WTC11 (cell line): Measurements from ENCODE around the gene OGDH. TPM values are rescaled to one million over a fixed set of nuclear protein-coding genes. Genes with fewer than 3 reads are reported as not detected.

Source experiments
- ATAC-seq: fragments of 200-7000 bp; cut with Tn5 transposase; 2 replicates; pipeline ENCODE4 v1.10.0; 2021; ENCODE audit warnings: mild to moderate bottlenecking, moderate library complexity
- CTCF ChIA-PET: fragments of 300-600 bp; sonication (Branson Sonifier 250); formaldehyde crosslinking; loops from one replicate; lab custom pipeline; 2021; ENCODE audit warnings: antibody characterized with exemption; lab: Charles Lee
- POLR2A ChIA-PET: fragments of 350-600 bp; sonication (Branson Sonifier 250); formaldehyde crosslinking; loops from one replicate; lab custom pipeline; 2021; ENCODE audit warnings: antibody characterized with exemption; lab: Charles Lee
- DNase-seq: peaks from one replicate; pipeline ENCODE4 v3.0.0; 2021; ENCODE audit warnings: low spot score
- H3K27ac Mint-ChIP-seq: 2 replicates; pipeline ENCODE4 v1.8.0; 2021; ENCODE audit warnings: mixed read lengths
- H3K27me3 Mint-ChIP-seq: 2 replicates; pipeline ENCODE4 v1.8.0; 2021; ENCODE audit warnings: low read depth, mild to moderate bottlenecking, moderate library complexity, mixed read lengths
- H3K36me3 Mint-ChIP-seq: 2 replicates; pipeline ENCODE4 v1.8.0; 2021; ENCODE audit warnings: mixed read lengths
- H3K4me1 Mint-ChIP-seq: 2 replicates; pipeline ENCODE4 v1.8.0; 2022; ENCODE audit warnings: mixed read lengths
- H3K4me3 Mint-ChIP-seq: 2 replicates; pipeline ENCODE4 v1.8.0; 2021; ENCODE audit warnings: mild to moderate bottlenecking, moderate library complexity, mixed read lengths
- H3K9me3 Mint-ChIP-seq: 2 replicates; pipeline ENCODE4 v1.8.0; 2021; ENCODE audit warnings: mixed read lengths
- EMX1 ChIP-seq: fragments of 250-450 bp; sonication (Bioruptor Pico); IDR thresholded peaks from 2 replicates; pipeline ENCODE4 v1.8.0; 2021; ENCODE audit warnings: mild to moderate bottlenecking
- ESRRA ChIP-seq: sonication (generic); formaldehyde crosslinking; IDR thresholded peaks from 2 replicates; pipeline ENCODE4 v1.8.1; 2022; ENCODE audit warnings: mild to moderate bottlenecking, missing genetic modification reagents, borderline replicate concordance
- FOXJ3 ChIP-seq: sonication (generic); formaldehyde crosslinking; IDR thresholded peaks from 2 replicates; pipeline ENCODE4 v1.9.0; 2021; ENCODE audit warnings: missing genetic modification reagents, mild to moderate bottlenecking, borderline replicate concordance
- GTF2I ChIP-seq: fragments of 250-450 bp; sonication (Bioruptor Pico); conservative IDR thresholded peaks from 2 replicates; pipeline ENCODE4 v1.4.0; 2021; ENCODE audit warnings: mild to moderate bottlenecking
- HMGA2 ChIP-seq: fragments of 250-450 bp; sonication (Bioruptor Pico); IDR thresholded peaks from 2 replicates; pipeline ENCODE4 v1.4.0; 2021; ENCODE audit warnings: mild to moderate bottlenecking, moderate library complexity
- JAZF1 ChIP-seq: fragments of 250-450 bp; sonication (Bioruptor Pico); IDR thresholded peaks from 2 replicates; pipeline ENCODE4 v1.9.0; 2021; ENCODE audit warnings: moderate library complexity, mild to moderate bottlenecking, inconsistent platforms
- KAT7 ChIP-seq: sonication (generic); formaldehyde crosslinking; IDR thresholded peaks from 2 replicates; pipeline ENCODE4 v1.8.1; 2023; ENCODE audit warnings: missing genetic modification reagents, mild to moderate bottlenecking, borderline replicate concordance
- NR2C2 ChIP-seq: sonication (generic); formaldehyde crosslinking; IDR thresholded peaks from 2 replicates; pipeline ENCODE4 v1.8.0; 2022; ENCODE audit warnings: mild to moderate bottlenecking, missing genetic modification reagents
- OVOL2 ChIP-seq: fragments of 250-450 bp; sonication (Bioruptor Pico); IDR thresholded peaks from 2 replicates; pipeline ENCODE4 v1.9.0; 2021; ENCODE audit warnings: mild to moderate bottlenecking, borderline replicate concordance
- SMAD4 ChIP-seq: sonication (generic); formaldehyde crosslinking; IDR thresholded peaks from 2 replicates; pipeline ENCODE4 v1.8.0; 2022; ENCODE audit warnings: mild to moderate bottlenecking, missing genetic modification reagents
- SP1 ChIP-seq: sonication (generic); formaldehyde crosslinking; conservative IDR thresholded peaks from 2 replicates; pipeline ENCODE4 v1.8.1; 2022; ENCODE audit warnings: missing genetic modification reagents
- TCF7 ChIP-seq: sonication (generic); formaldehyde crosslinking; IDR thresholded peaks from 2 replicates; pipeline ENCODE4 v1.8.0; 2022; ENCODE audit warnings: mild to moderate bottlenecking, low read depth, missing genetic modification reagents, moderate library complexity
- TEAD1 ChIP-seq: sonication (generic); formaldehyde crosslinking; IDR thresholded peaks from 2 replicates; pipeline ENCODE4 v1.8.0; 2022; ENCODE audit warnings: mild to moderate bottlenecking, missing genetic modification reagents
- TP53 ChIP-seq: sonication (generic); formaldehyde crosslinking; IDR thresholded peaks from 2 replicates; pipeline ENCODE4 v1.8.1; 2023; ENCODE audit warnings: mild to moderate bottlenecking, missing genetic modification reagents
- ZNF416 ChIP-seq: fragments of 250-450 bp; sonication (Bioruptor Pico); IDR thresholded peaks from 2 replicates; pipeline ENCODE4 v1.9.0; 2021; ENCODE audit warnings: mild to moderate bottlenecking, inconsistent platforms
- total RNA-seq: library from RNA; stranded (reverse); gene quantifications from 3 replicates; pipeline ENCODE4 v1.2.3, GENCODE V29; 2021
- TF ChIP-seq, protein P1 (sequence below): fragments of 250-450 bp; sonication (Bioruptor Pico); conservative IDR thresholded peaks from 2 replicates; pipeline ENCODE4 v1.9.0; 2021; ENCODE audit warnings: mild to moderate bottlenecking
- TF ChIP-seq, protein P2 (sequence below): fragments of 250-450 bp; sonication (Bioruptor Pico); IDR thresholded peaks from 2 replicates; pipeline ENCODE4 v1.9.0; 2021; ENCODE audit warnings: mild to moderate bottlenecking
- TF ChIP-seq, protein P3 (sequence below): sonication (generic); formaldehyde crosslinking; IDR thresholded peaks from 2 replicates; pipeline ENCODE4 v1.8.1; 2022; ENCODE audit warnings: mild to moderate bottlenecking, missing genetic modification reagents, moderate library complexity, borderline replicate concordance
- TF ChIP-seq, protein P4 (sequence below): sonication (generic); formaldehyde crosslinking; IDR thresholded peaks from 2 replicates; pipeline ENCODE4 v1.8.1; 2022; ENCODE audit warnings: low read depth, missing genetic modification reagents, borderline replicate concordance
- TF ChIP-seq, protein P5 (sequence below): sonication (generic); formaldehyde crosslinking; IDR thresholded peaks from 2 replicates; pipeline ENCODE4 v1.8.1; 2023; ENCODE audit warnings: mild to moderate bottlenecking, missing genetic modification reagents, moderate library complexity
- TF ChIP-seq, protein P6 (sequence below): fragments of 250-450 bp; sonication (Bioruptor Pico); IDR thresholded peaks from 2 replicates; pipeline ENCODE4 v1.8.0; 2021; ENCODE audit warnings: mild to moderate bottlenecking
- TF ChIP-seq, protein P7 (sequence below): sonication (generic); formaldehyde crosslinking; IDR thresholded peaks from 2 replicates; pipeline ENCODE4 v1.8.0; 2023; ENCODE audit warnings: mild to moderate bottlenecking, missing genetic modification reagents

Gene OGDH
- total RNA-seq, 1 experiment from 2014 or later = 79.6 TPM

DNA sequence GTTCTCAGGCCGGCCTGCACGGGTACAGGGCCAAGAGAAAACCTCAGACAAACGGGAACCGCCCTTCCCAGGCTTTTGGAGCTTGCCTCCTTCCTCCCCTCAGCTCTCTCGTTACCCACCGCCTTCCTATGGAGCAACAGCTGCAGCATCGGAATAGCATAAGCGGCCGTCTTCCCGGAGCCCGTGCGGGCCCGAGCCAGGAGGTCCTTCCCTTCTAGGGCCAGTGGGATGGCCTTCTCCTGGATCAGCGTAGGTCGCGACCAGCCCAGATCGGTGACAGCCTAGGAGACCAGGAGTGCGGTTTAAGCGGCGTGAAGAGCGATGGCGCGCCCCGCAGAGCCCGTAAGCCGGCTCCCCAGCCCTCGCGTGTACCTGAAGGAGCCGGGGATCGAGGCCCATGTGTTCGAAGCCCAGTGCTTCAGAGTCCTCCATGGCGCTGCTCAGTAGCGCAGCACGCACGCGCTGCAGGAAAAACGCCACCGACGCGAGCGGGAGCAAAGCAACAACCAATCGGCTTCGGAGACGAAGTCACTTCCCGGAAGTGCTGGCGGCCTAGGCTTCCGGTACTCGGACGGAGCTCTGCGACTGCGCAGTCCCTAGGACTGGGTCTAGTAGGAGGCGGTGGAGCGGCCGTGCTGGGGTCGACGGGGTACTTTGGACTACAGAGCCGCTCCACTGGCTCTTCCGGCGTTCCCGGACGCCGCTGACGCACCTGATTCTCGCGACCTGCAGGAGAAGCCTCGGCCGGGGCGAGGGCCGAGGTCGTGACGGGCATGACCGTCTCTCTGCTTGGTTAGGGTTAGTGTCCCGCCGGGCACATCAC, 32.8 kb upstream of the OGDH start, which contains the start of gene DDX56 (continued):
- TF ChIP-seq FOXJ3 (CRISPR knock-in tag) (no peak), HMGA2 (CRISPR knock-in tag) (no peak), KAT7 (CRISPR knock-in tag) (peak; percentile 42; the same call in 1 of the 2 replicates), JAZF1 (CRISPR knock-in tag) (no peak), TP53 (no peak), EMX1 (CRISPR knock-in tag) (no peak)
- TF ChIP-seq, all 79 proteins: peak for 27

DNA sequence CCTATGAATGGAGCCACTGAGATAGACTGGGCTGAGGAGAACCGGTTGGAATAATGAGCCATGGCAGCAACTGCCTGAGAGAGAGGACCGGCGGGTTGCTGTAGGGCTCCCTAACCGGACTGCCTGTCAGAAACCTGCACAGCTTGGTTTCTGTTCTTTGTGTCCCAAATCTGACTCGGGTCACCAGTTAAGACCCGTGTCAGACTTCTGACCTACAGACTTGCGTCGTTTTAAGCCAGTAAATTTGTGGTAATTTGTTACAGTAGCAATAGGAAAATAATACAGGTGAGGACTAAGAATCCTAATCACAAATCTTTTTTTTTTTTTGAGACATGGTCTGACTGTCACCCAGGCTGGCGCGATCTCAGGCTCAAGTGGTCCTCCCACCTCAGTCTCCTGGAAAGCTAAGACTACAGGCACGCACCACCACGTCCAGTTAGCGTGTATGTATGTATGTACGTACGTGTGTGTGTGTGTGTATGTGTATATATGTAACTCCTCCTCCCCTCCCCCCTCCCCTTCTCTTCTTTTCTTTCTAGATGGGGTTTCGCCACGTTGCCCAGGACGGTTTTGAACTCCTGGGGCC, 32.0 kb upstream of the OGDH start:
- Mint-ChIP-seq H3K4me1 (peaks cover 23% of the 10 kb centered on the region), H3K9me3 (no peaks in the 10 kb centered on the region), H3K4me3 (peak overlapping the region; percentile 89), H3K27ac (peak overlapping the region; percentile 99), H3K27me3 (no peaks in the 10 kb centered on the region), H3K36me3 (peaks cover 62% of the 10 kb centered on the region)
- POLR2A ChIA-PET = interaction anchor here (0.9 to 1.5 kb wide), 5 partner anchors 8 to 224 kb away, joined by 3 to 7 read pairs (median 4); partner anchors contain the start of genes OGDH and TMED4
- no peak for DNase-seq
- ATAC-seq = no peak
- CTCF ChIA-PET = interaction anchor here (1.0 to 2.0 kb wide), 5 partner anchors 9 to 282 kb away, joined by 3 to 22 read pairs (median 7); no protein-coding TSS in a partner anchor
- TF ChIP-seq, protein P1, sequence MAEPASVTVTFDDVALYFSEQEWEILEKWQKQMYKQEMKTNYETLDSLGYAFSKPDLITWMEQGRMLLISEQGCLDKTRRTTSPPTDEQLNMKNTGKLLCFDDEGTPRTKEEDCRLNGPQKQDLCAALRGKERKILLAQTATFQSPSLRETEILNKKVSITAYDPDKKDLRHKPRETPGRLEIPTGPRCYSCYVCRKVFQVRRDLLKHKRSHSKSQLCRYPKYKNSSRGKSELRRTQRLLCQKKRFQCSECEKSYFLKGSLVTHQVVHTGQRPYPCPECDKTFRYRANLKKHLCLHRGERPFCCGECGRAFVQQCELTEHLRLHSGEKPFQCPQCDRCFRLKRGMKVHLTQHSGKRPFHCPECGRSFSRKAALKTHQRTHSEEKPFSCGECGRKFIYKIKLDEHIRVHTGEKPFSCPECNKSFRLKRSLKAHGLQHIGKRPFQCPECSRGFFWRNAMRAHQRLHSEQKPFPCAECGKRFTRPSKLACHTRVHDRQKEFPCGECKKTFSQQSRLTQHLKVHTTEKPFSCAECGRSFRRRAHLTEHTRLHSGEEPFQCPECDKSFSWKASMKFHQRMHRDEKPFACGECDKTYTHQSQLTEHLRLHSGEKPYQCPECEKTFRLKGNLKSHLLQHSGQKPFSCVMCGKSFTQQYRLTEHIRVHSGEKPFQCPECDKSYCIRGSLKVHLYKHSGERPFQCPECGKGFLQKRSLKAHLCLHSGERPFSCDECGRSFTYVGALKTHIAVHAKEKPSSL (CRISPR knock-in tag) = no peak
- TF ChIP-seq, protein P2, sequence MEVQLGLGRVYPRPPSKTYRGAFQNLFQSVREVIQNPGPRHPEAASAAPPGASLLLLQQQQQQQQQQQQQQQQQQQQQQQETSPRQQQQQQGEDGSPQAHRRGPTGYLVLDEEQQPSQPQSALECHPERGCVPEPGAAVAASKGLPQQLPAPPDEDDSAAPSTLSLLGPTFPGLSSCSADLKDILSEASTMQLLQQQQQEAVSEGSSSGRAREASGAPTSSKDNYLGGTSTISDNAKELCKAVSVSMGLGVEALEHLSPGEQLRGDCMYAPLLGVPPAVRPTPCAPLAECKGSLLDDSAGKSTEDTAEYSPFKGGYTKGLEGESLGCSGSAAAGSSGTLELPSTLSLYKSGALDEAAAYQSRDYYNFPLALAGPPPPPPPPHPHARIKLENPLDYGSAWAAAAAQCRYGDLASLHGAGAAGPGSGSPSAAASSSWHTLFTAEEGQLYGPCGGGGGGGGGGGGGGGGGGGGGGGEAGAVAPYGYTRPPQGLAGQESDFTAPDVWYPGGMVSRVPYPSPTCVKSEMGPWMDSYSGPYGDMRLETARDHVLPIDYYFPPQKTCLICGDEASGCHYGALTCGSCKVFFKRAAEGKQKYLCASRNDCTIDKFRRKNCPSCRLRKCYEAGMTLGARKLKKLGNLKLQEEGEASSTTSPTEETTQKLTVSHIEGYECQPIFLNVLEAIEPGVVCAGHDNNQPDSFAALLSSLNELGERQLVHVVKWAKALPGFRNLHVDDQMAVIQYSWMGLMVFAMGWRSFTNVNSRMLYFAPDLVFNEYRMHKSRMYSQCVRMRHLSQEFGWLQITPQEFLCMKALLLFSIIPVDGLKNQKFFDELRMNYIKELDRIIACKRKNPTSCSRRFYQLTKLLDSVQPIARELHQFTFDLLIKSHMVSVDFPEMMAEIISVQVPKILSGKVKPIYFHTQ (CRISPR knock-in tag) = no peak
- TF ChIP-seq, protein P3, sequence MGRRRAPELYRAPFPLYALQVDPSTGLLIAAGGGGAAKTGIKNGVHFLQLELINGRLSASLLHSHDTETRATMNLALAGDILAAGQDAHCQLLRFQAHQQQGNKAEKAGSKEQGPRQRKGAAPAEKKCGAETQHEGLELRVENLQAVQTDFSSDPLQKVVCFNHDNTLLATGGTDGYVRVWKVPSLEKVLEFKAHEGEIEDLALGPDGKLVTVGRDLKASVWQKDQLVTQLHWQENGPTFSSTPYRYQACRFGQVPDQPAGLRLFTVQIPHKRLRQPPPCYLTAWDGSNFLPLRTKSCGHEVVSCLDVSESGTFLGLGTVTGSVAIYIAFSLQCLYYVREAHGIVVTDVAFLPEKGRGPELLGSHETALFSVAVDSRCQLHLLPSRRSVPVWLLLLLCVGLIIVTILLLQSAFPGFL = no peak
- TF ChIP-seq, protein P4, sequence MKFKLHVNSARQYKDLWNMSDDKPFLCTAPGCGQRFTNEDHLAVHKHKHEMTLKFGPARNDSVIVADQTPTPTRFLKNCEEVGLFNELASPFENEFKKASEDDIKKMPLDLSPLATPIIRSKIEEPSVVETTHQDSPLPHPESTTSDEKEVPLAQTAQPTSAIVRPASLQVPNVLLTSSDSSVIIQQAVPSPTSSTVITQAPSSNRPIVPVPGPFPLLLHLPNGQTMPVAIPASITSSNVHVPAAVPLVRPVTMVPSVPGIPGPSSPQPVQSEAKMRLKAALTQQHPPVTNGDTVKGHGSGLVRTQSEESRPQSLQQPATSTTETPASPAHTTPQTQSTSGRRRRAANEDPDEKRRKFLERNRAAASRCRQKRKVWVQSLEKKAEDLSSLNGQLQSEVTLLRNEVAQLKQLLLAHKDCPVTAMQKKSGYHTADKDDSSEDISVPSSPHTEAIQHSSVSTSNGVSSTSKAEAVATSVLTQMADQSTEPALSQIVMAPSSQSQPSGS = no peak
- no peak for TF ChIP-seq TEAD1 (CRISPR knock-in tag)
- TF ChIP-seq TCF7 (CRISPR knock-in tag) = no peak
- no peak for TF ChIP-seq KAT7 (CRISPR knock-in tag)
- TF ChIP-seq SP1 (CRISPR knock-in tag) = no peak
- TF ChIP-seq, protein P5, sequence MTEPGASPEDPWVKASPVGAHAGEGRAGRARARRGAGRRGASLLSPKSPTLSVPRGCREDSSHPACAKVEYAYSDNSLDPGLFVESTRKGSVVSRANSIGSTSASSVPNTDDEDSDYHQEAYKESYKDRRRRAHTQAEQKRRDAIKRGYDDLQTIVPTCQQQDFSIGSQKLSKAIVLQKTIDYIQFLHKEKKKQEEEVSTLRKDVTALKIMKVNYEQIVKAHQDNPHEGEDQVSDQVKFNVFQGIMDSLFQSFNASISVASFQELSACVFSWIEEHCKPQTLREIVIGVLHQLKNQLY (CRISPR knock-in tag) = no peak
- no peak for TF ChIP-seq OVOL2 (CRISPR knock-in tag)
- no peak for TF ChIP-seq SMAD4 (CRISPR knock-in tag)
- TF ChIP-seq ESRRA (CRISPR knock-in tag) = no peak
- TF ChIP-seq, protein P6, sequence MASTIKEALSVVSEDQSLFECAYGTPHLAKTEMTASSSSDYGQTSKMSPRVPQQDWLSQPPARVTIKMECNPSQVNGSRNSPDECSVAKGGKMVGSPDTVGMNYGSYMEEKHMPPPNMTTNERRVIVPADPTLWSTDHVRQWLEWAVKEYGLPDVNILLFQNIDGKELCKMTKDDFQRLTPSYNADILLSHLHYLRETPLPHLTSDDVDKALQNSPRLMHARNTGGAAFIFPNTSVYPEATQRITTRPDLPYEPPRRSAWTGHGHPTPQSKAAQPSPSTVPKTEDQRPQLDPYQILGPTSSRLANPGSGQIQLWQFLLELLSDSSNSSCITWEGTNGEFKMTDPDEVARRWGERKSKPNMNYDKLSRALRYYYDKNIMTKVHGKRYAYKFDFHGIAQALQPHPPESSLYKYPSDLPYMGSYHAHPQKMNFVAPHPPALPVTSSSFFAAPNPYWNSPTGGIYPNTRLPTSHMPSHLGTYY (CRISPR knock-in tag) = no peak
- TF ChIP-seq GTF2I (CRISPR knock-in tag) = no peak
- no peak for TF ChIP-seq JAZF1 (CRISPR knock-in tag)
- TF ChIP-seq, protein P7, sequence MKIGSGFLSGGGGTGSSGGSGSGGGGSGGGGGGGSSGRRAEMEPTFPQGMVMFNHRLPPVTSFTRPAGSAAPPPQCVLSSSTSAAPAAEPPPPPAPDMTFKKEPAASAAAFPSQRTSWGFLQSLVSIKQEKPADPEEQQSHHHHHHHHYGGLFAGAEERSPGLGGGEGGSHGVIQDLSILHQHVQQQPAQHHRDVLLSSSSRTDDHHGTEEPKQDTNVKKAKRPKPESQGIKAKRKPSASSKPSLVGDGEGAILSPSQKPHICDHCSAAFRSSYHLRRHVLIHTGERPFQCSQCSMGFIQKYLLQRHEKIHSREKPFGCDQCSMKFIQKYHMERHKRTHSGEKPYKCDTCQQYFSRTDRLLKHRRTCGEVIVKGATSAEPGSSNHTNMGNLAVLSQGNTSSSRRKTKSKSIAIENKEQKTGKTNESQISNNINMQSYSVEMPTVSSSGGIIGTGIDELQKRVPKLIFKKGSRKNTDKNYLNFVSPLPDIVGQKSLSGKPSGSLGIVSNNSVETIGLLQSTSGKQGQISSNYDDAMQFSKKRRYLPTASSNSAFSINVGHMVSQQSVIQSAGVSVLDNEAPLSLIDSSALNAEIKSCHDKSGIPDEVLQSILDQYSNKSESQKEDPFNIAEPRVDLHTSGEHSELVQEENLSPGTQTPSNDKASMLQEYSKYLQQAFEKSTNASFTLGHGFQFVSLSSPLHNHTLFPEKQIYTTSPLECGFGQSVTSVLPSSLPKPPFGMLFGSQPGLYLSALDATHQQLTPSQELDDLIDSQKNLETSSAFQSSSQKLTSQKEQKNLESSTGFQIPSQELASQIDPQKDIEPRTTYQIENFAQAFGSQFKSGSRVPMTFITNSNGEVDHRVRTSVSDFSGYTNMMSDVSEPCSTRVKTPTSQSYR = no peak
- TF ChIP-seq ZNF416 = no peak
- no peak; the same call in 1 of the 2 replicates for TF ChIP-seq NR2C2
